COLO829 (cell line): ENCODE results near the gene MRPL11.
A peak's percentile ranks its signal among the peaks of the same experiment; 100 is the strongest.
"Not testable (repeated sequence)": the region's sequence is repeated elsewhere in the genome, so short reads cannot be mapped to it uniquely, and the experiment has no call there.

Experiments used
- DNase-seq: peaks from one replicate; pipeline ENCODE4 v3.0.0; 2012; ENCODE audit warnings: low spot score

Gene MRPL11

GRCh38 chr11:66467034-66467659 lies 28.5 kb upstream of the MRPL11 start:
- DNase-seq, result no peak

GRCh38 chr11:66466225-66467033 lies 27.8 kb upstream of the MRPL11 start, which contains the start of gene PELI3:
Gene PELI3, plus strand, starts transcription at chr11:66466905. Its CDS starts 1,224 bp downstream, at chr11:66468129.
- DNase-seq, result peak; percentile 98

GRCh38 chr11:66465373-66466224 lies 27.0 kb upstream of the MRPL11 start:
- no peak for DNase-seq

- DNase-seq, result no peak
These were observed 26.3 kb upstream of the MRPL11 start for GRCh38 chr11:66464916-66465315.

- DNase-seq, result not testable (repeated sequence)
These were observed 25.5 kb upstream of the MRPL11 start for GRCh38 chr11:66464116-66464515.

- DNase-seq, result no peak
These were observed 24.3 kb upstream of the MRPL11 start for GRCh38 chr11:66462911-66463310.

- no peak for DNase-seq
These were observed 23.4 kb upstream of the MRPL11 start for GRCh38 chr11:66462010-66462409.

- no peak for DNase-seq
These were observed 20.6 kb upstream of the MRPL11 start for GRCh38 chr11:66459138-66459778.

- no peak for DNase-seq
These were observed 19.2 kb upstream of the MRPL11 start for GRCh38 chr11:66457826-66458225.

GRCh38 chr11:66454828-66455227 lies 16.2 kb upstream of the MRPL11 start:
- DNase-seq, result no peak

- DNase-seq, result no peak
These were observed 15.6 kb upstream of the MRPL11 start for GRCh38 chr11:66454247-66454646.

- no peak for DNase-seq
These were observed 13.0 kb upstream of the MRPL11 start for GRCh38 chr11:66451663-66452062.

- no peak for DNase-seq
These were observed 11.9 kb upstream of the MRPL11 start for GRCh38 chr11:66450560-66450959.

GRCh38 chr11:66448523-66448922 lies 9.9 kb upstream of the MRPL11 start:
- DNase-seq, result no peak

- no peak for DNase-seq
These were observed 8.4 kb upstream of the MRPL11 start for GRCh38 chr11:66447012-66447411.

GRCh38 chr11:66443602-66444001 lies 5.0 kb upstream of the MRPL11 start:
- DNase-seq, result peak; percentile 55

GRCh38 chr11:66440940-66441282 lies 2.3 kb upstream of the MRPL11 start:
- DNase-seq, result not testable (repeated sequence)

GRCh38 chr11:66440101-66440939 lies 1.7 kb upstream of the MRPL11 start:
- not testable (repeated sequence) for DNase-seq

- DNase-seq, result no peak
These were observed 607 bp downstream of the MRPL11 start for GRCh38 chr11:66437979-66438503.

GRCh38 chr11:66432597-66432996 lies 6.1 kb downstream of the MRPL11 start:
- no peak for DNase-seq

- not testable (repeated sequence) for DNase-seq
These were observed 6.7 kb downstream of the MRPL11 start for GRCh38 chr11:66431871-66432329.
